OCI-LY1 (cell line): ENCODE results near the gene SIVA1.

Source experiments
- EZH2 ChIP-seq: fragments of 200-600 bp; sonication (generic), shearing (Covaris generic); IDR thresholded peaks from 2 replicates; pipeline ENCODE4 v1.8.0; 2017; ENCODE audit warnings: borderline replicate concordance, mixed run types, mild to moderate bottlenecking, antibody characterized with exemption, low read length, moderate library complexity, mixed read lengths
- TF ChIP-seq, protein P1 (sequence below): fragments of 200-600 bp; sonication (generic), shearing (Covaris generic); IDR thresholded peaks from 2 replicates; pipeline ENCODE4 v1.5.1; 2017; ENCODE audit warnings: mild to moderate bottlenecking, antibody characterized with exemption, low read length, moderate library complexity, mixed read lengths

GRCh38 chr14:104794993-104795780, 42.2 kb downstream of the SIVA1 start, which contains the start of gene AKT1:
- TF ChIP-seq, protein P1, sequence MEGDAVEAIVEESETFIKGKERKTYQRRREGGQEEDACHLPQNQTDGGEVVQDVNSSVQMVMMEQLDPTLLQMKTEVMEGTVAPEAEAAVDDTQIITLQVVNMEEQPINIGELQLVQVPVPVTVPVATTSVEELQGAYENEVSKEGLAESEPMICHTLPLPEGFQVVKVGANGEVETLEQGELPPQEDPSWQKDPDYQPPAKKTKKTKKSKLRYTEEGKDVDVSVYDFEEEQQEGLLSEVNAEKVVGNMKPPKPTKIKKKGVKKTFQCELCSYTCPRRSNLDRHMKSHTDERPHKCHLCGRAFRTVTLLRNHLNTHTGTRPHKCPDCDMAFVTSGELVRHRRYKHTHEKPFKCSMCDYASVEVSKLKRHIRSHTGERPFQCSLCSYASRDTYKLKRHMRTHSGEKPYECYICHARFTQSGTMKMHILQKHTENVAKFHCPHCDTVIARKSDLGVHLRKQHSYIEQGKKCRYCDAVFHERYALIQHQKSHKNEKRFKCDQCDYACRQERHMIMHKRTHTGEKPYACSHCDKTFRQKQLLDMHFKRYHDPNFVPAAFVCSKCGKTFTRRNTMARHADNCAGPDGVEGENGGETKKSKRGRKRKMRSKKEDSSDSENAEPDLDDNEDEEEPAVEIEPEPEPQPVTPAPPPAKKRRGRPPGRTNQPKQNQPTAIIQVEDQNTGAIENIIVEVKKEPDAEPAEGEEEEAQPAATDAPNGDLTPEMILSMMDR: no peak
- TF ChIP-seq EZH2: no peak
